Right atrium auricular region (tissue), 2 donors: ENCODE data around the gene LLGL1. TPM values are rescaled to one million over a fixed set of nuclear protein-coding genes. Genes with fewer than 3 reads are reported as not detected.

Source experiments
- DNase-seq: peaks from one replicate; pipeline ENCODE4 v3.0.0-alpha.2; 2019; ENCODE audit warnings: low spot score
- H3K27ac ChIP-seq, 2 donors: fragments of 200-600 bp; sonication (generic); 1 replicate in 1 of 2; 2 replicates in 1 of 2; pipeline ENCODE4 v1.5.1; 2016 to 2019
- H3K27me3 ChIP-seq, 2 donors: fragments of 200-600 bp; sonication (generic); one replicate each; pipeline versions ENCODE4 v1.5.1 to v1.6.0; 2017 to 2019
- H3K36me3 ChIP-seq: fragments of 200-600 bp; sonication (generic); one replicate; pipeline ENCODE4 v1.5.1; 2016
- H3K4me1 ChIP-seq, 2 donors: fragments of 200-600 bp; sonication (generic); one replicate each; pipeline versions ENCODE4 v1.5.1 to v1.6.0; 2017 to 2019
- H3K4me3 ChIP-seq, 2 donors: fragments of 200-600 bp; sonication (generic); 1 replicate in 1 of 2; 2 replicates in 1 of 2; pipeline ENCODE4 v1.5.1; 2017 to 2019; ENCODE audit warnings: mild to moderate bottlenecking in 1 of 2, moderate library complexity in 1 of 2
- H3K9me3 ChIP-seq, 2 donors: fragments of 200-600 bp; sonication (generic); one replicate each; pipeline ENCODE4 v1.5.1; 2019
- total RNA-seq, 2 donors: library from RNA; depleted of rRNA; stranded (reverse); fragments of >200 nt; gene quantifications; one replicate each; pipeline ENCODE4 v1.1.0, GENCODE V29; 2016
- TF ChIP-seq, protein P1 (sequence below), 2 donors: fragments of 200-600 bp; sonication (generic); IDR thresholded peaks; one replicate each; pipeline ENCODE4 v1.5.1; 2019; ENCODE audit warnings: antibody characterized with exemption in 2 of 2

Gene LLGL1
- total RNA-seq, 2 donors from 2014 or later, result 12.6 to 16.7 TPM

DNA sequence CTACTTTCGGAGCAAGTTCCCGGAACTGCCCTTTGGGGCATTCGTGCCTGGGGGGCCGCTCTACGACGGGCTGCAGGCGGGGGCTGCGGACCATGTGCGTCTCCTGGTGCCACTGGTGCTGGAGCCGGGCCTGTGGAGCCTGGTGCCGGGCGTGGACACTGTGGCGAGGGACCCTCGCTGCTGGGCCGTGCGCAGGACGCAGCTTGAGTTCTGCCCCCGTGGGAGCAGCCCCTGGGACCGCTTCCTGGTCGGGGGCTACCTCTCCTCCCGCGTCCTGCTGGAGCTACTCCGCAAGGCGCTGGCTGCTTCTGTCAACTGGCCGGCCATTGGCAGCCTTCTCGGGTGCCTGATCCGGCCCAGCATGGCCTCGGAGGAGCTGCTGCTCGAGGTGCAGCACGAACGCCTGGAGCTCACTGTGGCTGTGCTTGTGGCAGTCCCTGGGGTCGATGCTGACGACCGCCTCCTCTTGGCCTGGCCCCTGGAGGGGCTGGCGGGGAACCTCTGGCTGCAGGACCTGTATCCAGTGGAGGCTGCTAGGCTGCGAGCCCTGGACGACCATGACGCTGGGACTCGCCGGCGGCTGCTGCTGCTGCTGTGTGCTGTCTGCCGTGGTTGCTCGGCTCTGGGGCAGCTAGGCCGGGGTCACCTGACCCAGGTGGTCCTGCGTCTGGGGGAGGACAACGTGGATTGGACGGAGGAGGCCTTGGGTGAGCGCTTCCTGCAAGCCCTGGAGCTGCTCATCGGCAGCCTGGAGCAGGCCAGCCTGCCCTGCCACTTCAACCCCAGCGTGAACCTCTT is 38.6 kb downstream of the LLGL1 start:
- Histone ChIP-seq H3K27ac (no peak overlapping the region), H3K9me3 (no peaks in the 10 kb centered on the region), H3K4me1 (peaks cover 0 to 32% of the 10 kb centered on the region in 2 donors), H3K4me3 (no peak overlapping the region), H3K27me3 (no peaks in the 10 kb centered on the region), H3K36me3 (peaks cover 34% of the 10 kb centered on the region)
- DNase-seq, result no peak
- TF ChIP-seq, protein P1, sequence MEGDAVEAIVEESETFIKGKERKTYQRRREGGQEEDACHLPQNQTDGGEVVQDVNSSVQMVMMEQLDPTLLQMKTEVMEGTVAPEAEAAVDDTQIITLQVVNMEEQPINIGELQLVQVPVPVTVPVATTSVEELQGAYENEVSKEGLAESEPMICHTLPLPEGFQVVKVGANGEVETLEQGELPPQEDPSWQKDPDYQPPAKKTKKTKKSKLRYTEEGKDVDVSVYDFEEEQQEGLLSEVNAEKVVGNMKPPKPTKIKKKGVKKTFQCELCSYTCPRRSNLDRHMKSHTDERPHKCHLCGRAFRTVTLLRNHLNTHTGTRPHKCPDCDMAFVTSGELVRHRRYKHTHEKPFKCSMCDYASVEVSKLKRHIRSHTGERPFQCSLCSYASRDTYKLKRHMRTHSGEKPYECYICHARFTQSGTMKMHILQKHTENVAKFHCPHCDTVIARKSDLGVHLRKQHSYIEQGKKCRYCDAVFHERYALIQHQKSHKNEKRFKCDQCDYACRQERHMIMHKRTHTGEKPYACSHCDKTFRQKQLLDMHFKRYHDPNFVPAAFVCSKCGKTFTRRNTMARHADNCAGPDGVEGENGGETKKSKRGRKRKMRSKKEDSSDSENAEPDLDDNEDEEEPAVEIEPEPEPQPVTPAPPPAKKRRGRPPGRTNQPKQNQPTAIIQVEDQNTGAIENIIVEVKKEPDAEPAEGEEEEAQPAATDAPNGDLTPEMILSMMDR (IDR thresholded peaks at IDR 0.05), result no peak

DNA sequence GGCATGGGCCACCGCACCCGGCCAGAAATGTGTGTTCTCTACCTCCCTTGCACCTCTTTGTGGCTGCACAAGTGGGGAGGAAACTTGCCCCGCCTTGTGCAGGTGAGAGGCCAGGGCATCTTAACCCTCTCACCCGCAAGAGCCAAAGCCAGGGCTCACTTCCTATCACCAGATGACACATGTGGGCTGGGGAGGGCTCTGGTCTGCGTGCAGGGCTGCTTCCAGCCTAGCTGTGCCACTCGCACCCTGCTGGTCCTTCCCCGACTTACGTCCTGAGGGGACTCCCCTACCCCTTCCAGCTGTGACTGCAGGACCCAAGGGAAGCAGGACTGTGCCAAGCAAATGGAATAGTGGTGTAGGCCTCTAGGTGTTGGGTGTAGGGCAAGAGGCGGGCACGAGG is 41.9 kb downstream of the LLGL1 start:
- no peaks in the 10 kb centered on the region for H3K27me3 ChIP-seq
- no peak overlapping the region for H3K4me3 ChIP-seq
- H3K27ac ChIP-seq, result no peak overlapping the region
- H3K36me3 ChIP-seq, result peaks cover 34% of the 10 kb centered on the region
- DNase-seq, result no peak
- TF ChIP-seq, protein P1 (IDR thresholded peaks at IDR 0.05), result no peak
- no peaks in the 10 kb centered on the region for H3K9me3 ChIP-seq
- peaks cover 0 to 8% of the 10 kb centered on the region in 2 donors for H3K4me1 ChIP-seq

- TF ChIP-seq, protein P1 (IDR thresholded peaks at IDR 0.05), result no peak
- Histone ChIP-seq H3K27me3 (no peaks in the 10 kb centered on the region), H3K4me1 (peaks cover 0 to under 1% of the 10 kb centered on the region in 2 donors), H3K36me3 (peaks cover 31% of the 10 kb centered on the region), H3K4me3 (no peak overlapping the region), H3K9me3 (no peaks in the 10 kb centered on the region), H3K27ac (no peak overlapping the region)
- no peak for DNase-seq
Measured at GRCh38 chr17:18267927-18268711, 42.7 kb downstream of the LLGL1 start.

DNA sequence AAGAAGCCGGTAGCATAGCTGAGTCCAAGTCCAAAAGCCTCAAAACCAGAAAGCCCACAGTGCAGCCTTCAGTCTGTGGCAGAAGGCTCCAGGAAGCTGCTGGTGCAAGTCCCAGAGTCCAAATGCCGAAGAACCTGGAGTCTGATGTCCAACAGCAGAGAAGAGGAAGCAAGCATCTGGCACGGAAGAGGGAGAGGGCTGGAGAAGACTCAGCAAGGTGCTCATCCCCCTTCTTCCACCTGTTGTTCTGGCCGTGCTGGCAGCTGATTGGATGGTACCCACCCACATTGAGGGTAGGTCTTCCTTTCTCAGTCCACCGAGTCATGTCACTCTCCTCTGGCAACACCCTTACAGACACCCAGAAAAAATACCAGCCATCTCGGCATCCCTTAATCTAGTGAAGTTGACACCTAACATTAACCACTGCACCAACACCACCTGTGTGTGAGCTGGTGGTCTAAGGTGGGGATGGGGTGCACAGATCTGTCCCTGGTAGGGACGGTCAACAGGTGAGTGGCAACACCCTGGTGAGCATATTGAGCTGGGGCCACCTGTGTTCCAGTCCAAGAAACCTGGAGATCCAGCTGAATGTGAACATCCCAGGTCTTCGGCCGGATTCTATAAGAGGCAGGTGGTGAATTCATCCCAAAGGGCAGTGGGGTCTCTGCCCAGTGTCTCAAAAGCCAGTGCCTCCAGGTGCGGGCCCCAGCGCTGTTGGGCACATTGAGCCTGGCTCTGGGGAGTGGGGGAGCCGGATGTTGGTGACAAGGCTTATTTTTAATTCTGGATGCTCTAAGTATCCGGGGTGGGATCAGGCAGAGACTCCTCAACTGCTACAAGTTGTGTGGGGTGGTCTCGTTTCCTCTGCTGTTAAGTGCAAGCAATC is 44.9 kb downstream of the LLGL1 start:
- Histone ChIP-seq H3K27ac (no peak overlapping the region), H3K9me3 (no peaks in the 10 kb centered on the region), H3K4me1 (no peaks in the 10 kb centered on the region), H3K4me3 (no peak overlapping the region), H3K36me3 (peaks cover 17% of the 10 kb centered on the region), H3K27me3 (no peaks in the 10 kb centered on the region)
- no peak for DNase-seq
- TF ChIP-seq, protein P1 (IDR thresholded peaks at IDR 0.05), result no peak

GRCh38 chr17:18277076-18277475 is 51.6 kb downstream of the LLGL1 start:
- no peak for DNase-seq
- no peaks in the 10 kb centered on the region for H3K27me3 ChIP-seq
- H3K9me3 ChIP-seq, result no peaks in the 10 kb centered on the region
- peaks cover 70% of the 10 kb centered on the region for H3K36me3 ChIP-seq
- TF ChIP-seq, protein P1 (IDR thresholded peaks at IDR 0.05), result no peak
- H3K27ac ChIP-seq, result no peak overlapping the region
- no peak overlapping the region for H3K4me3 ChIP-seq
- H3K4me1 ChIP-seq, result peaks cover 0 to 5% of the 10 kb centered on the region in 2 donors
